B cell (primary cell): ENCODE results near the gene TMEM14C. TPM values are rescaled to one million over a fixed set of nuclear protein-coding genes. Genes with fewer than 3 reads are reported as not detected.

ENCODE experiments used
- ATAC-seq: fragments of 200-7000 bp; cut with Tn5 transposase; one replicate; pipeline ENCODE4 v1.10.0; 2021; ENCODE audit warnings: low read depth, mild to moderate bottlenecking, moderate number of reproducible peaks, moderate library complexity
- CTCF ChIA-PET: fragments of 350-600 bp; sonication (Branson Sonifier 250); formaldehyde crosslinking; loops from one replicate; lab custom pipeline; 2021; ENCODE audit warnings: antibody characterized with exemption, inconsistent platforms; lab: Charles Lee
- POLR2A ChIA-PET: fragments of 350-600 bp; sonication (Branson Sonifier 250); formaldehyde crosslinking; loops from one replicate; lab custom pipeline; 2021; ENCODE audit warnings: antibody characterized with exemption; lab: Charles Lee
- DNase-seq: peaks from one replicate; pipeline ENCODE4 v3.0.0; 2013
- H2AFZ ChIP-seq: 2 replicates; pipeline ENCODE4 v1.6.1; 2012; ENCODE audit warnings: mild to moderate bottlenecking, low read depth, low read length; ENCODE audit not compliant: insufficient read depth, poor library complexity, severe bottlenecking
- H3K27ac ChIP-seq, 2 donors: 1 replicate in 1 of 2; 2 replicates in 1 of 2; pipeline ENCODE4 v1.5.1; 2012 to 2013; ENCODE audit warnings: low read length in 2 of 2, mild to moderate bottlenecking in 2 of 2, moderate library complexity in 1 of 2
- H3K27me3 ChIP-seq, 4 experiments: fragments of 200-600 bp in 1 of 4; sonication (generic) in 1 of 4; replicated peaks in 1 of 4; 1 replicate in 2 of 4; 2 replicates in 2 of 4; pipeline versions ENCODE4 v1.6.1 to v1.7.0; 2013 to 2016; ENCODE audit warnings: low read length in 3 of 4, mild to moderate bottlenecking in 2 of 4, mixed read lengths in 1 of 4, moderate library complexity in 1 of 4; ENCODE audit not compliant: insufficient read depth in 4 of 4, control insufficient read depth in 3 of 4; ENCODE audit errors: control extremely low read depth in 1 of 4
- H3K36me3 ChIP-seq, 2 experiments: replicated peaks in 1 of 2; 1 replicate in 1 of 2; 2 replicates in 1 of 2; pipeline versions ENCODE4 v1.6.1 to v1.7.1; 2013; ENCODE audit warnings: low read length in 1 of 2; ENCODE audit not compliant: insufficient read depth in 2 of 2, control insufficient read depth in 1 of 2; ENCODE audit errors: control extremely low read depth in 1 of 2, extremely low read depth in 1 of 2
- H3K4me1 ChIP-seq, 2 donors: fragments of 200-600 bp in 1 of 2; sonication (generic) in 1 of 2; 1 replicate in 1 of 2; 2 replicates in 1 of 2; pipeline versions ENCODE4 v1.5.1 to v1.6.1; 2013 to 2017; ENCODE audit warnings: low read length in 2 of 2; ENCODE audit not compliant: control insufficient read depth in 2 of 2, insufficient read depth in 2 of 2
- H3K4me2 ChIP-seq: replicated peaks from 2 replicates; pipeline ENCODE3; 2012; ENCODE audit warnings: mild to moderate bottlenecking, low read depth, low read length; ENCODE audit not compliant: poor library complexity, severe bottlenecking
- H3K4me3 ChIP-seq, 5 experiments: fragments of 200-600 bp in 1 of 5; sonication (generic) in 1 of 5; 1 replicate in 3 of 5; 2 replicates in 2 of 5; pipeline versions ENCODE4 v1.5.1 to v1.7.0; 2011 to 2016; ENCODE audit warnings: low read length in 4 of 5, mild to moderate bottlenecking in 4 of 5, low read depth in 2 of 5, control low read depth in 1 of 5, moderate library complexity in 1 of 5; ENCODE audit not compliant: insufficient read depth in 1 of 5; ENCODE audit errors: control extremely low read depth in 1 of 5, extremely low read depth in 1 of 5
- H3K79me2 ChIP-seq: fragments of 200-600 bp; sonication (generic); one replicate; pipeline ENCODE4 v1.6.0; 2016; ENCODE audit warnings: low read length; ENCODE audit not compliant: control insufficient read depth, insufficient read depth
- H3K9ac ChIP-seq: fragments of 200-600 bp; sonication (generic); 2 replicates; pipeline ENCODE4 v1.6.1; 2017; ENCODE audit warnings: mild to moderate bottlenecking, low read length, moderate library complexity
- H3K9me3 ChIP-seq, 3 donors: one replicate each; pipeline versions ENCODE4 v1.6.1 to v1.7.1; 2013; ENCODE audit warnings: low read length in 2 of 3; ENCODE audit not compliant: control insufficient read depth in 2 of 3, insufficient read depth in 1 of 3; ENCODE audit errors: control extremely low read depth in 1 of 3
- H4K20me1 ChIP-seq: 2 replicates; pipeline ENCODE4 v1.6.0; 2012; ENCODE audit warnings: mild to moderate bottlenecking, low read length; ENCODE audit not compliant: insufficient read depth, control insufficient read depth, poor library complexity, severe bottlenecking
- H3K27ac Mint-ChIP-seq: one replicate; pipeline ENCODE4 v1.8.0; 2021; ENCODE audit warnings: mixed read lengths
- H3K27me3 Mint-ChIP-seq: one replicate; pipeline ENCODE4 v1.8.0; 2021; ENCODE audit warnings: mixed read lengths
- H3K4me1 Mint-ChIP-seq: one replicate; pipeline ENCODE4 v1.8.0; 2021; ENCODE audit warnings: mixed read lengths
- H3K4me3 Mint-ChIP-seq: one replicate; pipeline ENCODE4 v1.8.0; 2021; ENCODE audit warnings: mixed read lengths
- H3K9me3 Mint-ChIP-seq: one replicate; pipeline ENCODE4 v1.8.0; 2022; ENCODE audit warnings: mixed read lengths; ENCODE audit not compliant: insufficient read depth
- EZH2 ChIP-seq: IDR thresholded peaks from 2 replicates; pipeline ENCODE4 v1.6.1; 2012; ENCODE audit warnings: borderline replicate concordance, low read depth, mild to moderate bottlenecking, moderate library complexity, low read length; ENCODE audit not compliant: insufficient read depth, poor library complexity, severe bottlenecking
- WGBS: methylation state at CpG from one replicate; pipeline ENCODE4 v1.1.5; 2013; ENCODE audit warnings: missing lambda C conversion rate; ENCODE audit not compliant: insufficient coverage; 5-methylcytosine and 5-hydroxymethylcytosine counted together
- intact Hi-C: fragments of 100-400 bp; cut with micrococcal nuclease; formaldehyde crosslinking; loops from one replicate; pipeline ENCODE4 v1.10.0; 2022
- polyA plus RNA-seq: library from polyadenylated mRNA; depleted of rRNA; stranded (reverse); fragments of >200 nt; gene quantifications from 2 replicates; pipeline ENCODE4 v1.2.3, GENCODE V29; 2012
- total RNA-seq, 2 donors: library from RNA; stranded (reverse); fragments of 120-200 nt in 1 of 2; gene quantifications; 1 replicate in 1 of 2; 2 replicates in 1 of 2; pipeline versions ENCODE4 v1.2.3 to v1.2.4, GENCODE V29; 2013 to 2022
- TF ChIP-seq, protein P1 (sequence below): fragments of 200-600 bp; IDR thresholded peaks from one replicate; pipeline ENCODE4 v1.8.0; 2022; ENCODE audit warnings: antibody characterized with exemption, mild to moderate bottlenecking

The TMEM14C gene
- total and polyA plus RNA-seq, 2 donors (not counting 1 experiment from before 2014, with no cell fraction given): 31.7 to 39.1 TPM

DNA sequence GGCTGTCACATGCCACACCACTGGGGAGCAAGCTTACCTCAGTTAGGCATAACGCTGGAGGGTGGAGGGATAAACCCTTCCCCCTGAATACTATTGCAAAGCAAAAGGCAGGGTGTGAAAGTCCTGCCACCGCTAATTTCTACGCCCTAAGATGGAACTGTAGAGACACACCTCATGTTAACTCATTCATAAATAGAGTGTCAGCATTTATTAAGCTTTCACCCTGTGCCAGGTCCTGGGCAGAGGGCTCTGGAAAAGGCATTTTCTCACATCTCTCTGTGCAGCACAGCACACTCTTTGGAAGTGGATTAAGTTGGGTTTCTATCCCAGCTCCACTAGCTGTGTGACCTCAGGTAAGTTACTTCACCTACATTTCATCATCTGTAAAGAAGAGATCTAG is 46.5 kb downstream of the TMEM14C start:
- ATAC-seq: no peak
- H3K4me1 Mint-ChIP-seq: no peaks in the 10 kb centered on the region
- ChIA-PET CTCF (interaction anchor here (0.6 to 1.2 kb wide), 3 partner anchors 259 to 294 kb away, joined by 3 read pairs; no protein-coding TSS in a partner anchor), POLR2A (no interaction called here)
- H3K36me3 ChIP-seq: peaks cover 2 to 15% of the 10 kb centered on the region in 2 experiments
- H3K9me3 Mint-ChIP-seq: no peaks in the 10 kb centered on the region
- H3K27ac ChIP-seq: no peak overlapping the region
- no peaks in the 10 kb centered on the region for H4K20me1 ChIP-seq
- intact Hi-C loops: no loop called here
- TF ChIP-seq EZH2: no peak
- TF ChIP-seq, protein P1, sequence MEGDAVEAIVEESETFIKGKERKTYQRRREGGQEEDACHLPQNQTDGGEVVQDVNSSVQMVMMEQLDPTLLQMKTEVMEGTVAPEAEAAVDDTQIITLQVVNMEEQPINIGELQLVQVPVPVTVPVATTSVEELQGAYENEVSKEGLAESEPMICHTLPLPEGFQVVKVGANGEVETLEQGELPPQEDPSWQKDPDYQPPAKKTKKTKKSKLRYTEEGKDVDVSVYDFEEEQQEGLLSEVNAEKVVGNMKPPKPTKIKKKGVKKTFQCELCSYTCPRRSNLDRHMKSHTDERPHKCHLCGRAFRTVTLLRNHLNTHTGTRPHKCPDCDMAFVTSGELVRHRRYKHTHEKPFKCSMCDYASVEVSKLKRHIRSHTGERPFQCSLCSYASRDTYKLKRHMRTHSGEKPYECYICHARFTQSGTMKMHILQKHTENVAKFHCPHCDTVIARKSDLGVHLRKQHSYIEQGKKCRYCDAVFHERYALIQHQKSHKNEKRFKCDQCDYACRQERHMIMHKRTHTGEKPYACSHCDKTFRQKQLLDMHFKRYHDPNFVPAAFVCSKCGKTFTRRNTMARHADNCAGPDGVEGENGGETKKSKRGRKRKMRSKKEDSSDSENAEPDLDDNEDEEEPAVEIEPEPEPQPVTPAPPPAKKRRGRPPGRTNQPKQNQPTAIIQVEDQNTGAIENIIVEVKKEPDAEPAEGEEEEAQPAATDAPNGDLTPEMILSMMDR: no peak
- H3K4me3 ChIP-seq: no peak overlapping the region
- WGBS: 90% methylated on average over 2 of the region's 3 CpGs
- no peaks in the 10 kb centered on the region for H3K9me3 ChIP-seq
- H3K27me3 Mint-ChIP-seq: no peaks in the 10 kb centered on the region
- H3K4me2 ChIP-seq: no peak overlapping the region
- no peak overlapping the region for H3K4me3 Mint-ChIP-seq
- no peaks in the 10 kb centered on the region for H3K4me1 ChIP-seq
- H3K79me2 ChIP-seq: no peaks in the 10 kb centered on the region
- H2AFZ ChIP-seq: no peak overlapping the region
- DNase-seq: no peak
- H3K9ac ChIP-seq: no peak overlapping the region
- H3K27ac Mint-ChIP-seq: no peak overlapping the region
- no peaks in the 10 kb centered on the region for H3K27me3 ChIP-seq

DNA sequence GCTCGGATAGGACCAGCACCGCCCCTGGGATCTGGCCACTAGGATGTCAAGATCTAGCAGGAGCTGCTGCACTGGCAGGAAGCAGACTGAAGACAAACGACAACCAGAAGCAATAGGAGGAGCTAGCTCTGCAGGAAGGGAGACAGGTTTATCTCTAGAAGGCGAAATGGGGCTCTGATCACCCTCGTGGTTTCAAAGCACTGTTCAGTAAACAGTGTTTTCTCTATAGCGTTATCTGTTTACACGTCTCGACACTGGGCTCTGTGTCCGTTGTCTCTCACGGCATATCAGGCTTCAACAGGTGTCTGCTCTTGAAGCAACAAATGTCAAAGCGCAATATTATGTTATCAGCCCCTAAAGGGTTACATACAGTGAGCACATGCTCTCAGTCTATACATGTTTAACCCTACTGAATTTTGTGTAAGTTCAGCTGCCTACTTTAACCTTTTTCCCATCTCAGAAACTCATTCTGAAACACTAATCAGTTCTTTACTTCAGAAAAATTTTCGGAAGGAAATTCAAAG is 48.6 kb downstream of the TMEM14C start:
- no peak overlapping the region for H2AFZ ChIP-seq
- no peak for DNase-seq
- no peak overlapping the region for H3K4me3 ChIP-seq
- ChIA-PET POLR2A (no interaction called here), CTCF (interaction anchor here (1.0 to 1.7 kb wide), 3 partner anchors 12 to 292 kb away, joined by 3 to 9 read pairs (median 3); no protein-coding TSS in a partner anchor)
- peaks cover 5 to 19% of the 10 kb centered on the region in 2 experiments for H3K36me3 ChIP-seq
- Mint-ChIP-seq H3K27ac (no peak overlapping the region), H3K4me3 (no peak overlapping the region), H3K9me3 (no peaks in the 10 kb centered on the region), H3K27me3 (no peaks in the 10 kb centered on the region), H3K4me1 (no peaks in the 10 kb centered on the region)
- no peak for ATAC-seq
- H4K20me1 ChIP-seq: no peaks in the 10 kb centered on the region
- H3K27ac ChIP-seq: no peak overlapping the region
- no peaks in the 10 kb centered on the region for H3K9me3 ChIP-seq
- intact Hi-C loops: no loop called here
- H3K79me2 ChIP-seq: no peaks in the 10 kb centered on the region
- H3K4me2 ChIP-seq: no peak overlapping the region
- 91% methylated on average over 11 of the region's 12 CpGs for WGBS
- no peaks in the 10 kb centered on the region for H3K4me1 ChIP-seq
- H3K27me3 ChIP-seq: no peaks in the 10 kb centered on the region
- no peak for TF ChIP-seq EZH2
- TF ChIP-seq, protein P1: no peak
- H3K9ac ChIP-seq: no peak overlapping the region
